NCI-H146 (cell line): ENCODE results near the gene FAM53A.
"Not testable (repeated sequence)": the region's sequence is repeated elsewhere in the genome, so short reads cannot be mapped to it uniquely, and the experiment has no call there.

ENCODE experiments used
- DNase-seq: peaks from one replicate; lab custom pipeline; 2025; lab: John Stamatoyannopoulos, UW

Gene FAM53A

DNA sequence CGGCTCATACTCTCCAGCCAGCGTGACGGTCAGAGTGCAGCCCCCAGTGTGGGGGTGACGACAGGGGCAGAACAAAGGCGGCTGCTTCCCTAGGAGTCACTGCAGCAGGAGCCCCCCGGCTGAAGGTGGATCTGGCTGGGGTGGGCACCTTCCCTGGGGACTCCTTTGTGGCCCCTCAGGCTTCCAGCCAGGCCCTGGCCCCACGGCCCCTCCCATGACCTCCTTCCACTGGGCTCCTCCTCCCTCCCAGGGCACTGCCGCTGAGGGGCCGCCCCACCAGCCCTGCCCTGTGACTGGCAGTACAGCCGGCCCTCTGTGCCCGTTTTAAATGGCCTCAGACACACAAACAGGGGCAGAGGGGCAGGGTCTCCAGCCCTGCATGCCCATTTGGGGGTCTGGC is 61.9 kb downstream of the FAM53A start:
- DNase-seq, result no peak

DNA sequence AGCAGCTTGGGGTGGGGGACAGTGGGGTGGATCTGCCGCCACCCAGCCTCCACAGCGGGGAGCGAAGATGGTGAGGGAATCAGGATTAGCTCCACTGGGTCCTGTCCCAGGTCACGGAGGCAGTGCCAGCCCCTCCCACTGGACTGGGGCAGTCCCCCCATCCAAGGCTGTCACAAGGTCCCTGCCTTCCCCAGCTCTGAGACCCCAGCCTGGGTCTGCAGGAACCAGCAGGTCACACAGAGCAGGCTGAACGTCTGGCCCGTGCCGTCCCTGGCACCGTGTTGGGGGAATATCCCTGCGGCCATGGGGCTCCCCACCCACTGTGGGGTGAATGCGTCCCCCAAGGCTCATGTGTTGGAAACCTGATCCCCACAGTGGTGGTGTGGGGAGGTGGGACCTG is 62.6 kb downstream of the FAM53A start:
- no peak for DNase-seq

DNA sequence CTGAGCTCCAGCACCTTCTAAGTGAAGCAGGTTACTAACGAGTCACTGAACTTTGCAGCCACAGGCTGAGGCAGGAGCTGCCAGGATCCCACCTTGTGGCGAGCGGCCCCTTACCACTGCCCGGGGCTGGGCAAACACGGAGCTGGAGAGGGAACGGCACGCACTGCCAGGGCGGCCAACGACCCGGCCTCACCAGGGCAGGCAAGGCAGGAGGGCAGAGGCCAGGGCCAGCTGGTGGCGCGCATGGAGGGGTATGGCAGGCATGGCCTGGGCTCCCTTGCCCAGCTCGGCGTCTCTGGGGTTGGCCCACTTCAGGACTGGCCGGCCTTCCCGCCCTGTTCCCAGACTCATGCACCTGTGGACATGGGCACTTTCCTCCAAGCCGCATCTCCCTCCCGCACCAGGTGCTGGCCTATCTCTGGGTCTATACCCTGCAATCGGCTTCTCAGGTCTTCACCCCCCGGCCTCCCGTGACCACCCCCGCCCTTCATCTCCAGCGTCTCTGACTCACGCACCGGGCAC is 64.9 kb downstream of the FAM53A start:
- no peak for DNase-seq

DNA sequence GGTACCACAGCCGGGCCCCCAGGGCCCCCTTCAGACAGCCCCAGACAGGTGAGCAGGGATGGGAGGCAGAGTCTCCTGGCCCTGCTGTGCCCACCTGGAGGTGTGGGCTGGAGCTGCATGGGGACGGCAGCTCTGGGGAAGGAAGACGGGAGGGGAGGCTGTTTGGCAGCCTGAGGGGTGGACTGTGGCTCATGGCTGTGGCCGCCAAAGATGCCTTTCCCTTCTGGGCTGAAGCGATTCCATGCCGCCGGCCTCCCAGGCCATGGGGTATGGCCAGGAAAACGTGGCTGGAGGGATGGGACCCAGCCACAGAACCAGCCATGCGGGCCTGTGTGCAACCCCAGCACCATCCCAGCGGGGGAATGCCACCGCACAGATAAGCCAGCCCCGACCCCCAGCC is 65.7 kb downstream of the FAM53A start:
- DNase-seq, result no peak

DNA sequence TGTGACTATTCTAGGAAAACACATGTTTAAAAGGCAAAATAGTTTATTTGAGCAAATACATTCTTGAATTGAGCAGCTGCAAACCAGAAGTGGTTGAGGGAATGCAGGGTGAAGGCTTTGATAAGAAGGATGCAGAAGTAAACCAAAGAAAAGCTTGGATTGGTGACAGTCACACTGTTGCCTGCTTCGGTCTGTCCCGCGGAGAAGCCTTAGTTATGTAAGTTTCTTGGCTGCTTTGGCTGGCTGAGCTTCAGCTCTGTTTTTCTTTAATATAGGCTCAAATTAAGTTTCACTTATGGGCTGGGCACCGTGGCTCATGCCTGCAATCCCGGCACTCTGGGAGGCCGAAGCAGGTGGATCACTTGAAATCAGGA is 67.6 kb downstream of the FAM53A start:
- no peak for DNase-seq

DNA sequence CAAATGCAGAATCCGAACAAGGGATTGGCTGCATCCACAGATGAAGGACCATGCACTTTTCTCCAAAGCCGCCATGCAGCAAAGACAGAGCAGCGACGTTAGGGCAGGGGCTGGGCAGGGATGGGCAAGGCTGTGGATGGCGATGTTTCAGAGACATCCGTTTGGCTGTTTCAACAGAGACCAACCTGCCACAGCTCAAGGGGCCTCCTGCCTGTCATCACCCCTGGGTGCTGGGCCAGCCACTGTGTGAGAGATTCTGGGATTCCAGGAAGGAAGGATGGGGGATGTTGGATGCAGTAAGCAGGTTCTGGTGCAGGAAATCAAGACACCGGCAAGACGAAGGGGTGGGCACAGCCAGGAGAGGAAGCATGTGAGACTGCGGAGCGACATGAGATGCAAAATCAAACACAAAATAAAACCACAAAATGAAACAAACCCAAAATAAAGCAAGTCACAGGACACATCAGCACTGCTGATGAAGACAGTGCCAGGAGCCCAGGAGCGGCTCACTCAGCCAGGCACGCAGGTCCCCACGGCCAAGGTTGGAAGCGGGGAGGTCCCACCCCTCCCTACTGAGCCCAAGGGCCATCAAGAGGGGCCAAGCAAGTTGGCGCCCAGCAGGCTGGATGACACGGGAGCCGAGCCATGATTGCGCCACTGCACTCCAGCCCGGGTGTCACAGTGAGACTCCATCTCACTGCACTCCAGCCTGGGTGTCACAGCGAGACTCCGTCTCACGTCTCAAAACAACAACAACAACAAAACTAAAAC is 68.1 kb downstream of the FAM53A start:
- no peak for DNase-seq

DNA sequence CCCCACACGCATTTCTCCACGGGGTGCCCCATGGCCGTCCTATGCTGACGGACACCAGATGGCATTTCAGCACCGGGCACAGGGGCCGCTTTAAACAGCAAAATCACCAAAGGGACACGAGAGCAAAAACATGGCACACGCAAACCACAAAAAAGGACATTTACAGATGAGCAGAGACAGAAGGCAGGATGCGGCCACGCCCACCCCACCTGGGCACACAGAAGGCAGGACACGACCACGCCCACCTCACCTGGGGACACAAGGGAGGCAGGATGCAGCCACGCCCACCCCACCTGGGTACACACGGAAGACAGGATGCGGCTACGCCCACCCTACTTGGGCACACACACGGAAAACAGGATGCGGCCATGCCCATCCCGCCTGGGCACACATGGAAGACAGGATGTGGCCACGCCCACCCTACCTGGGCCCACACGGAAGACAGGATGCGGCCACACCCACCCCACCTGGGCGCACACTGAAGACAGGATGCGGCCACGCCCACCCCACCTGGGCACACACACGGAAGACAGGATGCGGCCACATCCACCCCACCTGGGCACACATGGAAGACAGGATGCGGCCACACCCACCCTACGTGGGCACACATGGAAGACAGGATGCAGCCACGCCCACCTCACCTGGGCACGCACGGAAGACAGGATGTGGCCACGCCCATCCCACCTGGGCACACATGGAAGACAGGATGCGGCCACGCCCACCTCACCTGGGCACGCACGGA is 69.1 kb downstream of the FAM53A start:
- peak; percentile 50 for DNase-seq

DNA sequence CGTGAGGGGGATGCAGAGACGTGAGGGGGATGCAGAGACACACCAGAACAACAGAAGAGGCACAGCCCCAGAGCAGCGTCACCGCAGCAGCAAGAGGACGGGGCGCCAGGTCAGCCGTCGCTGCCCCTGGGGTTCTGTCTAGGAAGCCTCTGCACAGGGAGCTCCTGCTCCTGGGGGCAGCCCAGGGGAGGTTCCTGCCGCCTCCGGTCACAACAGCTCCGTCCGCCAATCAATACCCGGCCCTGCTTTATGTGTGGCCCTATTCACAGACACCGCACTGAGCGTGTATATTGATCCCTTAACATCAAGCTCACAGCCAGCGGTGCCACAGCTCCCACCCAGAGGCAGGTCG is 69.6 kb downstream of the FAM53A start:
- no peak for DNase-seq

DNA sequence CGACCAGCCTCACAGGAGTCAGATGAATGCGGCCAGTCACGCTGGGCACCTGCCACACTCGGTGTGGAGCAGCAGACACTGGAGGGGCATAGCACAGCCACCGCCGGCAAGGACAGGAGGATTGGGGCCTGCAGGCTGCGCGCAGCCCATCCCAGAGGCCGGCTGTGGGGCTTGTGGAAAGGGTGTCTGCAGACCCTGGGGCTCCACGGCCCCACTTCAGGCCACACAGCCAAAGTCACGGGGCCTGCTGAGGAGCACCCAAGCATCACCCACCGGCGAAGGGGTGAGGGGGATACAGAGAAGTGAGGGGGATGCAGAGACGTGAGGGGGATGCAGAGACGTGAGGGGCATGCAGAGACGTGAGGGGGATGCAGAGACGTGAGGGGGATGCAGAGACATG is 70.1 kb downstream of the FAM53A start:
- no peak for DNase-seq

DNA sequence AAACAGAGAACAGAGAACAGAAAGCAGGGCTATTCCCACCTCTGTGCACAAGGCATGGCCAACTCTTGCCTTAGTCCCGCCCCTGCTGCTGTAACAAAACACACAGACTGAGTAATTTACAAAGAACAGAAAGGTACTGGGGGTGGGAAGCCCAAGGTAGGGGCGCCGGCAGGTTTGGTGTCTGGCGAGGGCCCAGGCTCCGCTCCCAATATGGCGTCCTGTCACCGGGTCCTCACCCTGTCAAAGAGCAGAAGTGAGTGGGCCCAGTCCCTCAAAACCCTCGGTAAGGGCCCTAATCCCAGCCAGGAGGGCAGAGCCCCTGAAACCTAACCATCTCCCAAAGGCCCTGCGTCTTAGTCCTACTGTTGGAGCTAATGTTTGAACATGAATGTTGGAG is 71.0 kb downstream of the FAM53A start:
- no peak for DNase-seq

DNA sequence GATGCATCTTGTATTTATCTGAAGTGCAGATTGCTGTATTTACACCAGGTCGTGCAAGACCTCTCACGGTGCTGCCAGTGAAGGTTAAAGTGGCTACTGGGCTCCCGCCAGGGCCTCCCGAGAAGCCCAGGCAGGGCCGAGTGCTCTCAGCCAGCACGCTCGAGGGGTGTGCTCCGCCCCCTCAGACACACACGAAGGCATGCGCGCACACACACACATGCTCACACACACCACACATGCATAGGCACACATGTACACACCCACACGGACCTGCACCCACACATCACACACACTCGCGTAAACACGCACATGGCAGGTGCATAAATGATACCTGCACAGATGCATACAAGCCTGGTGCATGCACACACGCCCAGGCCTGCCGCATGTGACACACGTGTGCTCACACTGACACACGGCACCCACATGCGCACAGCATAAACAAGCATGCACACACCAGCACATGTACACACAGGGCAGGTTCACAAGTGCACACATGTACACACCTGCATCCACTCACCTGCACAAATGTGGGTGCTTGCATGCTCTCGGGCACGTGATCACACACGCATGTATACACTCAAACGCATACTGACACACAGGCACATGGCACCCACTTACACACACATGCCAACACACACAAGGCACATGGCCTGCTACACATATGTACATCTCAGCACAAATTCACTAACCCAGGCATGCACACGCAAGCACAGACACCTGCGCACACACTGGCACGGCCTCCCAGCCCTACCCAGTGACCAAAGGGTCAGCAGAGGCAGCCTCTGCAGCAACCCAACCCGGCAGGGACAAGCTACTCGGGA is 71.6 kb downstream of the FAM53A start:
- DNase-seq, result no peak

DNA sequence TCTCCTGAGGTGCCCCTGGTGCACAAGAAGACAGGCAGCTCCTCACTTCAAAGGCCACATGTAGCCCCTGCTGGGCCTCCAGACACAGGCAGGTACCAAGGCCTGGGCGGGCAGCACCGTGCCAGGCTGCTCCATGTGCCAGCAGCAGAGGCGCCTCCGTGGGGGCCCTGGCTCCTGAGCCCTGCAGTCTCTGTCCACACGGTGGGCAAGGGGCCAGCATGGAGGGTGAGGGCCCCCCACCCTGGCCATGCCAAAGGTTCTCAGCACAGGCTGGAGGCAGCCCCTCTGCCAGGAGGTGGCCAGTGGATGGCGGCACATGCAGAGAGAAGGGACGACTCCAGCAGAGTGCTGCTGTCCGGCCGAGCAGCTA is 72.6 kb downstream of the FAM53A start:
- DNase-seq, result no peak

DNA sequence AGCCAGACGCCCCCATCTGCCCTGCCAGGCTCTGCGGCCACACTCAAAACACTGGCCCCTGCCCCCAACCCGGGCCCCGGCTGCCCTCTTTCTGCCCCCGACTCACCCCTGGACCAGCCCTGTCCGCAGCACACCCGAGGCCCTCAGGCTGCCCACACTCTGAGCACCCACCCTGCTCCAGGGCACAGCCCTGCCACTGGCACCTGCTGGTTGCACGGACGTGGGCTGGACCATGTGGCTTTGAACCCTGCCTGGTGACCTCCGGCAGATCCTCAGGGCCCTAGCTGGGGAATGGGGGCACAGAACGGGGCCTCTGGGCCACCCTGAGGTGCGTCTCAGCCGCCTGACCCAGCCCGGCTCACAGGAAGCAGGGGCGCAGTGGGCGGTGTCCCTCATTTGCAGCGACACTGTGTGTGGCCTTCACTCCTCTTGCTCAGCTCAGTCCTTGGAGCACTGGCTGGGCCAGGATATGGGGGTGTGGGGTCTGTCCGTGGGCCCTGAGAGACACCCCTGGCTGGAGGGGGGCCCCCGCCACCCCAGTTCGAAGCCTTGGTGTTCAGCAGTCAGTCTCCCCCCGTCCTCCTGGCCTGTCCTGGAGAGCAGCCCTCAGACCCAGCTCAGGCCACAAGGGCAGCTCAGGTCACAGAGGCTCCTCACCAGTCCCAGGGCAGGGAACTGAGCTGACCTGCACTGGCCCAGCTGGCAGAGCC is 73.2 kb downstream of the FAM53A start:
- no peak for DNase-seq

DNA sequence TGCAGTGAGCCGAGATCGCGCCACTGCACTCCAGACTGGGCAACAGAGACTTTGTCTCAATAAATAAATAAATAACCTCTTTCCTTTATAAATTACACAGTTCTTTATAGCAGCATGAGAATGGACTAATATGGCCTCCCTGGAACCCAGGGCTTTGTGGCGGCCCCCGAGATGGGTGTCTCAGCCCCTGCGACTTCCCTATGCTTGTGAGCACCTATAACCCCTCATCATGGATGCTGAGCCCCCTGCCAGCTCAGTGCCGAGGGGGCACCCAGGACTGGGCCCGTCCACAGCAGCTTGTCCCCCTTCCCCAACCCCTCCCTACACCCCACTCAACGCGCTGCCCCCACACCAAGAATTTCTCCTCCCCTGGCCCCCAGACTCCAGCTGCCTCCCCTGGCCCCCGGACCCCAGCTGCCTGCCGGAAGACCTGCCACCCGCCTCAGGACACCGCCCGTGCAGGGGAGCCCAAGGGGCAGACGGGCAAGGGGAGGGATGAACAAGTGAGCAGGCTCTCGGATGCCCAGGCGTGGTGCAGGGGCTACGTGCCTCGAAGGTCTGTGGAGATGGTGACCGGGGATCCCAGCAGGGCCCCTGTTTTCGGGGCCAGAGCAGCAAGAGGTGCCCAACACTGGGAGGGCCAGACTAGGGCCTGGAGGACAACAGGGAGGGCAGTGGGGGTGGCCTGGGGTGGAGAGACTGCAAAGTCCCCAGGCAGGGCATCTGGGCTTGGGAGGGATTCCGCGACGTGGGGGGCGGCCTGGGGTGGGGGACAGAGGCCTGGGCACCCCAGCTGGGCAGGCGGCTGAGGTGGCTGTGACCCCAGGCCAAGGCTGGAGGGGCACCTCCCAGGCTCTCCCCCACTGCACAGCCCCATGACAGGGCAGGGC is 74.0 kb downstream of the FAM53A start:
- no peak for DNase-seq

DNA sequence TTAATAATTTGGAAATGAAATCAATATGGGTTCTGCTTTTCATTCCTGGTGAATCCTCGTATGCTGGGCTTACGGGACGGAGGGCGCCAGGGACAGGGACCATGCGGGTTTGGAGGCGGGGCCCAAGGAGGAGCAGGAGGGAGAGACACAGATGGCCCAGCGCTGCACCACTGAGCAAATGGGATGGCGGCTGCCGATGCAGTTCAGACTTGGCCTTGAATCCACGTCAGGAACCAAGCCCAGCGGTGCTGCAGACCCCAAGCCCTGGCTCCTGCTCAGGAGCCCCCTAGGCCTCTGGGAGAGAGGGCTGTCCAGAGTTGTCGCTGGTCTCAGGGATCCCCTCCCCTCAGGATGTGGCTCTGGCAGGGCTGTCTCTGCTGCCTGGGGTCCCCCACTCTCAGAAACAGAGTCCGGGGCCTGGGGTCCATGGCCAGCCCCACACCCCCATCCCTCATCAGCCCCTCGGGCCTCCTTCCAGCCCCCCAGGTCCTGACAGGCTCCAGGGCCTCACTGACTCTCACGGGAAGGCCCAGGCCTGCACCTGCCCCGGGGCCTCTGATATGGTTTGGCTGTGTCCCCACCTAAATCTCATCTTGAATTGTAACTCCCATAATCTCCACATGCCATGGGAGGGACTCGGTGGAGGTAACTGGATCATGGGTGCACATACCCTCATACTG is 75.2 kb downstream of the FAM53A start:
- no peak for DNase-seq

DNA sequence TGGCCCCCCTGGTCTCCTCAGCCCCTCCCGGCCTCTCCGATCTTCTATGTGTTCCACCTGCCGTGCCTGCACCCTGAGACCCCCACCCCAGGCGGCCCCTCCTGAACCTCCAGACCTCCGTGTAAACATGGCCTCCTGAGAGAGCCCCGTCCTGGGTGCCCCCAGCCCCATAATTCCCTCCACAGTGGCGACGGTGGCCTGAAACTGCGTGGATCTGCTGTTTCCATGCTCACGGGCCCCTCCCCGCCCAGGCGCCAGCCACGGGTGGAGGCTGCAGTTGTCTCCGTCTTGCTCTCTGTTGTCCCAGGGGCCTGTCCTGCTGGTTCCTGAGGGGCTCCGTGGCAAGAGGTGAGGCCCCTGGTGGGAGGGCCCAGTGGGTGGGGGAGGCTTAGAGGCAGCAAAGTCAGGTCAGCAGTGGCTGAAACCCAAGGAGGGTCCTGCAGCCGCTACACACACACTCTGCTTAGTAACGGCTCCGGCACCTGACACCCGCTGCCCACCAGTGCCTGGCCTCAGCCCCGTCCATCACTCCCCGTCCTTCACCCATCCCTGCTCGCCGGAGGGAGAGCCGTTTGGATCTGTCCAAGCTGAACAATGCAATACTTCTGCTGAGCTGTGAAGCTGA is 75.8 kb downstream of the FAM53A start:
- no peak for DNase-seq

DNA sequence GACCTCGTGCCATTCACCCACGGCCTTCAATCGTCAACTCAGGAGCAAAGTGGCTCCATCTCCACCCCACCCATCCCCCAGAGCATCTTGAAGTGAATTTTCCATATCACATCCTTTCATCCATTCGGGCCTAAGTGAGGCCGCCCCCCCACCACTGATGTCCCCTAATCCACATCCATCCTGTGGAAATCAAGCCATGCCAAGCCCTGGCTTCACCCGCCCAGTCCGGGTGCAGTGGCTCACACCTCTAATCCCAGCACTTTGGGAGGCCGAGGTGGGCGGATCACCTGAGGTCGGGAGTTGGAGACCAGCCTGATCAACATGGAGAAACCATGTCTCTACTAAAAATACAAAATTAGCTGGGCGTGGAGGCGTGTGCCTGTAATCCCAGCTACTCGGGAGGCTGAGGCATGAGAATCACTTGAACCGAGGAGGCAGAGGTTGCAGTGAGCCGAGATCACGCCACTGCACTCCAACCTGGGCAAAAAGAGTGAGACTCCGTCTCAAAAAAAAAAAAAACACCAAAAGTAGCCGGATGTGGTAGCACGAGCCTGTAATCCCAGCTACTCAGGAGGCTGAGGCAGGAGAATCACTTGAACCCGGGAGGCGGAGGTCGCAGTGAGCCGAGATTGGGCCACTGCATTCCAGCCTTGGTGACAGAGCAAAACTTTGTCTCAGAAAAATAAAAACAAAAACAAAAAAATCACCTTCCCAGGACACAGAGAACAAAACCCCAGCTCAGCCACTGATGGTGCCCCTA is 76.5 kb downstream of the FAM53A start:
- not testable (repeated sequence) for DNase-seq

DNA sequence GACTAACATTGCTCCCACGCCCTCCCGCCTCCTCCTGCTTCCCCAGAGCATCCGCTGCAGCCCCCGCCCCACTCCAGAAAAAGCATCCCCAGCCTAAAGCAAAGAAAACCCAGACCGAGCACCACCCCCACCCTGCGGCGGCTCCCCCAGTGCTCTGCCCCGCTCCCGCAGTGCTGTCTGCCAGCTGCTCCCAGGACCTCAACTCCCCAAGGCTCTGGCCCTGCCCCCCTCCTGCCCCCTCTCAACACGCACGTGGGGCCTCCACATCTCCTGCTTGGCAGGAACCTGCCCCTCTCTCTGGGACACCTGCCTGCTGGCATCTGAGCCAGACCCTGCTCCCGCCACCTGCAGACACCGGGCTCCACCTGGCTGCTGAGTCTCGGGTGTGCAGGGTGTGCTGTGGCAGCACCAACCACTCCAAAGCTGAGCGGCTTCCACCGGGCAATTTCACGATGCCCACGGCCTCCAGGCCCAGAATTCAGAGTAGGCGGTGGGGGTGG is 79.4 kb downstream of the FAM53A start:
- peak; percentile 49 for DNase-seq

DNA sequence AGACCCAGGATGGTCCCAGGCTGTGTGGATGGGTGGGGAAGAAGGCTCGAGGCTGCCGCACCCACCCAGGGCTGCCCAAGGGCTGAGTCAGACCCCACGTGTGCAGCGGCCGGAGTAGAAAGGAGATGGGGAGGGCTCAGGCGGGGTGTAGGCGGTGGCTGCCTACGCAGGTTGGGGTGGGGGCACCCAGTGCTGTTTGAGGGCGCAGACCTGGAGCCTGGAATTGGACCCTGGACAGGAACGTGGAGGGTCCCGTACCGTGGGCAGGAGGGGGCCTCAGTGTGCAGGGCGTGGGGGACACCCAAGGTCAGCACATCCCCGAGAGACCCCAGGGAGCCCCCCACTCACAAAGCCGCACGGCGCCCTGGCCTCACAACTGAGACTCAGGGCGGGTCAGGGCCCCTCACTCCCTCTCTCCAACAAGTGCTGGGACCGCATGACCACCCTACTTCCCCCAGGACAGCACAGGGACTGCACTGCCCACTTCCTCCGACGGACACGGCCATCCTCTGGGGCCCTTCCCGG is 79.9 kb downstream of the FAM53A start:
- no peak for DNase-seq
